ENCODE measurements around the gene HOXD10.

Gene HOXD10

DNA sequence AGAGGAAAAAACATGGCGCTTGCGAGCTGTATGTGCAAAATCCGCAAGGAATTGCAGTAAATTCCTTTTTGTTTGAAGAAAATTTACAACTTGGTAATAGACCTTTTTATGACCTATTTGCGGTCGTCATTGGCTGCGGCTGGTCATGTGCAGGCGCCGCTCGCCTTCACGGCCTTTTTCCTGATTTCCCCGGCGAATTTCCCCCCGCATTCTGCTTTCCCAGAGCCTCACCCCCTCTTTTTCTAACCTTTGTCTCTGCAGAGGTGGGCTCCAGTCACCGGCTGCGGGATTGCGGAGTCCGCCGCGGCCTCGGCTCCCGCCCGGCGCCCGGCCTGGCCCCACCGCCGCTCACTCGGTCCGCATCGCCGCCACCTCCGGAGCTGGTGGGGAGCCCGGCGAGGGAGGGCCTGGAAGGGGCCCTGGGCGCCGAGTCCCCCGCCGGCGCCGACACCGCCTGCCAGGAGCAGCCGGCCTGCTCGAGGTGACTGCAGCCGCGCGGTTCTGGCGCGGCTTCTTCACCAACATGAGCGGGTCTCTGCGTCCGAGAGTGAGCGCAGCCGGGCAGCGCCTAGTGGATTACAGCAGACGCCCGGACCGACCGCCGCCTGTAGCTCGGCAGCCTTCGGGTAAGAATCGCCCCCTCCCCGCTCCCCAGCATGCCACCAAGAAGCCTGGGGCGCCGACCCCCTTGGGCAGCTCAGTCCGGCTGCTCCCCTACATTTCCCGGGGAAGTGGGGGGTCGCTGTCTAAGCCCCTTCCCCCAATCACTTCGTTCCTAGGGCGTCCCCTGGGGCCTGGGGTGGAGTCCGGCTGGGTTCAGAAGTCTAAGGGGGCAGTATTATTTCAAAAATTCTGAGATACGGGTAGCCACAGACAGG, 20.0 kb downstream of the HOXD10 start:
- DNase-seq (ENCODE audit: low spot score): no peak

DNA sequence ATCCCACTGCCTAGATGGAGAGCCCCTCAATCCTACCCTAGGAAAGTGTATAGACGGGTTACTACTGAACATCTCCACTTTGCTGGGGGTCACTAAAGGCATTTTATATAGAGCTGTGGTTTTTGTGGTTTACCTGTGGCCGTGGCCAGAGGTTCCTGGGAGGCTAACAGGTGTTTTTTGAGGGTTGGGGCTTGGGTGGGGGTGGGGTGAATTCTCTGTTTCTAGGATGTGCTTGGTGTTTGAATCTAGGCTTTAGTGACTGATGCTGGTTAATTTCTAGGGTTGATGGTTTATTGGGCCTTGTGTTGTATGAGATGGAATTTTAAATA, 20.6 kb downstream of the HOXD10 start:
- no peak for DNase-seq (ENCODE audit: low spot score)

DNA sequence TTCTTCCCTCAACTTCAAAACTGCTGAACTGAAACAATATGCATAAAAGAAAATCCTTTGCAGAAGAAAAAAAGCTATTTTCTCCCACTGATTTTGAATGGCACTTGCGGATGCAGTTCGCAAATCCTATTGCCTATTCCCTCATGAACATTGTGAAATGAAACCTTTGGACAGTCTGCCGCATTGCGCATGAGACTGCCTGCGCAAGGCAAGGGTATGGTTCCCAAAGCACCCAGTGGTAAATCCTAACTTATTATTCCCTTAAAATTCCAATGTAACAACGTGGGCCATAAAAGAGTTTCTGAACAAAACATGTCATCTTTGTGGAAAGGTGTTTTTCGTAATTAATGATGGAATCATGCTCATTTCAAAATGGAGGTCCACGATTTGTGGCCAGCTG, 21.3 kb downstream of the HOXD10 start:
- DNase-seq (ENCODE audit: low spot score): no peak

DNA sequence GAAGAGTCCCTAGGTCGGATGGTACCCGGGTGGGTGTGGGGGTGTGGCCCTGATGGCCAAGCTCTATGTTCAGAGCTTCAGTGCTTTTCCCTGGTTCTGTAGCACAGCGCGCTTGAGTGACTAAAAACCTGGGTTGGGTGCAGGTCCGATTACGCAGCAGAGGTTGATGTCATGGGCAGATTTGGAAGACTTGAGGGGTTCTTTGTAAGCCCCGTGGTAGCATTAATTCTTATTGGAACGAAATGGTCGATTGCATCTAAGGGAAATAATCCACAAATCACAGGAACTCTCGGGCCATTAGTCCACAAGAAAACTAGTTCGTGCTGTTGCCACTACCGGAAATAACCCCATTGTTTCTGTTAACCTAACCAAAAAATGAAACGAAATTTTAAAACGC, 21.9 kb downstream of the HOXD10 start:
- DNase-seq (ENCODE audit: low spot score): no peak

DNA sequence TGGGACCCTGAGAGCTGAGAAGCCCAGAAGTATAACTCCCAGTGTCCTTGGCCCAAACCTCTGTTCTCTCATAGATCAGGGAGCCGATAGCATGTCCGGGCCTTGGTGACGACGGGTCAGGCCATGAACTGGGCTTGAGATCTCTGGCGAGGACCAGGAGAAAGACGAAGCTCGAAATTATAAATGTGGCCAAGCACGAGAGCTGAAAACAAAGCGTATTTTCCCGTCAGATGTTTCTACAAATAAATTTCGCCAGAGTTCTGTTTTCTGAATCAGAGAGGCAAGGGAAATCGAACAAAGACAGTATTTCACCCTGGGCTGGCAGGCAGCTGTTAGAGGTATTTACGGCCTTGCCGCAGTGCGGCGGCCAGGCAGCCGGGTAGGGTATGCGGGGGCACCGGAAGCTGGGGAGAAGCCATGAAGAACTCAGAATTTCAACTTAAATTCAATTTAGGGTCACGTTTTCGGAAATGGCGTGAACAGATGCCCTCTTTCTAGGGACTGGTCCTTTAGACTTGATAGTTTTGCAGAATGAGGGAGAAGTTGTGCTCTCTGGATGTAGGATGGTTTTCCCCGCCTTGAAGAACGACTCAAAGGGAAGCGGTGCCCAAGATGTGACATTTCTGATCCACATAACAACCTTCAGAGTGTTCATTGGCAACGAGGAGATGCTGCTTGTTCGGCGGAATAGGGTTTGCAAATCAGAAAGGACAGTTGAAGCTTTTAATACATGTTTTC, 22.5 kb downstream of the HOXD10 start:
- DNase-seq (ENCODE audit: low spot score): no peak

DNA sequence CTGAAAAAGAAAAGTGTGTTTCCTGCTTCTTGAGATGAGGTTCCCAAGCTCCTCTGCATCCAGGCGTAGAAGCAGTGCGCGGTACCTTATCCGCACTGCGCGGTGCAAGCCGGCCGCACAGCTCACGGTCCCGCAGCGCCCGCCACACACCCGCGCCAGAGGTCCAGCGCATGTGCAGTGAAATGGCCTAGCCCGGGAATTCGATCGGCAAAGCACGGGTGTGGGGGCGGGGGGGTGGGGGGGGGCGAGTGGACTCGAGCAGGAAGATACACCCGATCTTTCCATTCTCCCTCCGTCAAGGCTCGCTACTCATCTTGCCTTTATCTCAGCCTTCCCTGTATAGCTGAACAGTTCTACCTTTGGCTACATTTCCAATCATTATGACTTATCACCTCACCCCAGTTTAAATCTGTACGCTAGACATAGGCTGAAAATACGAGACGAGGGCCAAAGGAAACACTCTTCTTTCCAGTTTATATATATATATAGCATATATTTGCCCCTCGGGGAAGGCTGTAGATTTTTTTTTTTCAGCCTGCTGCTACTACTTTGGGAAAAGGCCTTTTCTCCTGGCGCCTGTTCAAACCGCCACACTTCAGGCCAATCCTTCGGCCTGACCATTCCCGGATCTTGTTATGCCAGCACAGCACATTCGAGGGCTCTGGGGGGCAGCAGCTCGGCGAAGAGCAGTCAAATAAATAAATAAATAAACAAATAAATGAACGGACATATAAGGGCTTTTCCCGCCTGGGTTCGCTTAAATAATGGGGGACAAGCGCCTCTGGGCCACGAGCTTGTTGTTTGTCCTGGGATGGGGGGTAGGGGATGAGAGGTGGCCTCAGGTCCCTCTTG, 23.3 kb downstream of the HOXD10 start:
- no peak for DNase-seq (ENCODE audit: low spot score)

DNA sequence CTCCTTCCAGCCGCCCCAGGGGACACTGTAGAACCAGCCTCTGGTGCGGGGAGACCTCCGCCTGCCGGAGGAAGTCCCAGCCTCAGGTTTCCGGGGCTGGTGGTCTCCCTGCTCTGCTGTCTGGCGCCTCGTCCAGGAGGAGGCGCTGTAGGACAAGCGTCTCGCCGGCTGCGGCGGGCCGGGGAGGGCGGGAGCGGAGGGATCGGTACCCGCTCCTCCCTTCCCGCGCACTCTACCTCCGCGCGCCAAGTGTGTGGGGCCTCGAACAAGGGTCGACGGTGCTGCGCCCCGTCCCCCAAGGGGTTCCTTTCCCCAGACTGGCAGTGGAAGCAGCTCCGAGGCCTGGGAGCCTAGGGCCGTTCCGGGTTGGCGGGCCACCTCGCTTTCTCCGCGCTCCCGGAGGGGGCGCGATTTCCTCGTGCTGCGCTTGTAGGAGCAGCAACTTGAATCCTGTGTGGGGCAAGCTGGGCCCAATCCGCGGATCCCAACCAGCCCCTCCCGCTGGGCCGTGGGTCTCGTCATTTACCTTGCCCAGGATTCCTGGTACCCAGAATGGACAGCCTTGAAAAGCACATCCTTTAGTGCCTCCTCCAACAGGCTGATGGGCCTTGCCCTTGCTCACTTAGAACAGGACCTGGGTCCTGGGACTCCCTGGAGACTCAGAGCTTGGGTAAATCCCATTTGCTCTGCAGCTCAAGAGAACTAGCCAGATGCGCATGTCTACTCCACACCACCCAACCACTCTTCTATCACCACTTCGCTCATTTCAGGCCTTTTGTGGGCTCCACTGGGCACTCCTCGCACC, 24.1 kb downstream of the HOXD10 start:
- DNase-seq (ENCODE audit: low spot score): peak; percentile 46

DNA sequence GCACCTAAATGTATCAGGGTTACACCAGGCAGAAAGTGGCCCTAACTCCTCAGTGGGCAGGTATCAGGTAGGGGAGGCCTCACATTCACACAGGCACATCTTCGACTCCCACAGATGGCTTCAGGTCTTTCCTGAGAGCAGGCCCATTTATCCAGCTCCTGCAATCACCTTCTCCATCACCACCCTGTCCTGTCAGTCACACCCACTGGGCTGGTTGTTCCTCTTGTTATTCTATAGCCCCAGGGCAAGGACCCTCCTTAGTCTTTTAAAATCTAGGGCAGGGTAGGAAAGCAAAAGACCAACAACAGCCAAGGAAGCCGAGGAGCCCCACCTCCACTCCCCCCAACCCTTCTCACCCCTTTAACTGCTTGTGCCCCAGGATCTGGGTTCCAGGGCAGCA, 25.7 kb downstream of the HOXD10 start:
- no peak for DNase-seq (ENCODE audit: low spot score)

DNA sequence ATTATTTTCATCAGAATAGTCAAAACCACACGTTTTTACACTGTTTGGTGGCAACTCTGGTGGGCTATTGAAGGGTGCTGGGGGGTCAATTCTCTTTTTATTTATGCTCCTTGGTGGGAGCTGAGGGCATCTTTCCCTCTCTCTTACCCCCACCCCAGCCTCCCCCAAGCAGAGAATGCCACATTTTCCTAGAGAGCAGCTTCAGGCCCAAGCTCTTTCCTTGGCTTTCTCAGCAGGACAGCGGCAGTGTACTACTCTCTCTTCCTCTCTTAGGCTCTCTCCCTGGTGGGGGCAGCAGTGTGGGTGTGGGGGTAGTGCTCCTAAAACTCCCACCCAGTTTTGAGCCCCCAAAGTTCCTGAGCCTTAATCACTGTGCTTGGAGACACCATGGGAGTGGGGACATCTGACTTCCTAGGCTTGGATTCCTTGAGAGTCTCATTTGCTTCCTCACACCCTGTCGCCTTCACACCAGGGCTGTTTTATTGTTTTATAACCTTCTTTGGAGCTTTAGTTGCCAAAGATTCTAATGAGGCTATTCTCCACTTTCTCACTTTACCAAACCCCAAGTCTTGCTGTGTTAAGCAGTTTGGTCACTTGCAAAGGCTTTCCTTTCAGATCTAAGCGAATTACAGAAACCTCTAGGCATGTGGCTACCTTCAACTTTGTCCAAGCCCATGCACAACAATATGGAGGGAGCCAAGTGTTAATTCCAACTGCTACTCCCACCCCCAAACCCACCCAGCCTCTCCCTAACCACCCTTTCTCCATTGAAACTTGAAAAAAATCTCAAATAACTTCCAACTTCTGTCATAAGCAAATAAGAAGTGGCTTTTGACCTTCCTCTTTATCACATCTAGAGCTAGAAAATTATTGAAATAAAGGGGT, 28.7 kb downstream of the HOXD10 start:
- DNase-seq (ENCODE audit: low spot score): no peak

DNA sequence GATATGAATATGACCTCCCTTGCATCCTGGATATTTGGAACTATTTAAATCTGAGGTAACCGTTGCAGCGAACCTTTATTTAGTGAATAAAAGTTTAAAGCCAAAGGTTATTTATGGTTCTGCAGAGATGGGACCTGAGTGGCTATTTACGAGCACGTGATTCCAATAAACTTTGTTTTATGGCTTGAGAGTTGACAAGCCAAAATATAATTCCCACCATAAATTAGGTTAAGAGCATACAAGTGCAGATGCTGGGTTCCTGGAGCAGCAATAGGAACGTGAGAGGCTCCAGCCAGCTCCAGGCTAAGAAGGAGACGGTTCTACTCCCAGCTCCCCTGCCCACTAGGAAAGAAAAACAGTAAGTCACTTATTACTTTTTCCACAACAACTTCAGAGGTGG, 29.5 kb downstream of the HOXD10 start:
- no peak for DNase-seq (ENCODE audit: low spot score)

DNA sequence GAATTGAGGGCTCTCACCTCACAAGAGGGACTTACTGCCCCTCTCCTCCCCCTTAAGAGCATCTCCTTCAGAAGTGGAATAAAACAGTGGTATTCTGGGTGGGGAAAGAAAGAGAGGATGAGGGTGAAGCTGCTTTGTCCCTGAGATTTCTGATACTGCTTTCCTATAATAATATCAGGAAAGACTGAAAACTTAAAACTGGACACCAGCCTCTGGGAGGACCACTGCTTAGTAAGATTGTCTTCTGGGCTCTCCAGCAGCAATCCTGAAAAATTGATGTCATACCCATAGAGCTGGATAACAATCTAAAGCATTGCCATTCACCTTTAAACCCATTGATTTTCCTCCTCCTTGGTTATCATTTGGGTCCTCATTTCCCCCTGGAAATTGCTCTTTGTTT, 30.1 kb downstream of the HOXD10 start:
- DNase-seq (ENCODE audit: low spot score): no peak

DNA sequence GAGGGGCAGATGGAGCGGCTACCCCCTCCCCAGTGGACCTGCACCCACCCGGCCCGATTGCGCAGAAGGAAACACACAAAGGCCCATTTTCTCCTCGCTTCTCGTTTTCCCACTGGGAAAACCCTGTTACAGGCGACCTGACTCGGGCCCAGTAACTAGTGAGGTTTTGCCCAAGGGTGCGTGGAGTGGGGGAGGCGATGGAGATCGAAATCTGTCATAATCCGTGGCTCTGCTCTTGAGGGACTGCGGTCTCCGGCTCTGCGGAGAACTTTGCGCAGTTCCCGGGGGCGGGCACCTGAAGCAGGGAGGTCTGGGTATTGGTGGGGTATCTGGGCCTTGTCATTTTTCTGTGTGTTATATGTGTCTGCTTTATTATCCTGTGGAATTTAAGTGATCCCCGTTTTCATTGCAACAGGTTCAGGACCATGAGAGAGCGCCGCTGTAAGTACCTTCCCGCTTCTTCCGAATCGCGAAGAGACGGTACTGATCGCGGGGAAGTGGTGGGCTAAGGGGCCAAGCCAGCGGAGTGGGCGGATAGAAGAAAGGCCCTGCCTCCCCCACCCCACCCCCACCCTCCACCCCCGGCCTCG, 30.7 kb downstream of the HOXD10 start:
- DNase-seq (ENCODE audit: low spot score): no peak

DNA sequence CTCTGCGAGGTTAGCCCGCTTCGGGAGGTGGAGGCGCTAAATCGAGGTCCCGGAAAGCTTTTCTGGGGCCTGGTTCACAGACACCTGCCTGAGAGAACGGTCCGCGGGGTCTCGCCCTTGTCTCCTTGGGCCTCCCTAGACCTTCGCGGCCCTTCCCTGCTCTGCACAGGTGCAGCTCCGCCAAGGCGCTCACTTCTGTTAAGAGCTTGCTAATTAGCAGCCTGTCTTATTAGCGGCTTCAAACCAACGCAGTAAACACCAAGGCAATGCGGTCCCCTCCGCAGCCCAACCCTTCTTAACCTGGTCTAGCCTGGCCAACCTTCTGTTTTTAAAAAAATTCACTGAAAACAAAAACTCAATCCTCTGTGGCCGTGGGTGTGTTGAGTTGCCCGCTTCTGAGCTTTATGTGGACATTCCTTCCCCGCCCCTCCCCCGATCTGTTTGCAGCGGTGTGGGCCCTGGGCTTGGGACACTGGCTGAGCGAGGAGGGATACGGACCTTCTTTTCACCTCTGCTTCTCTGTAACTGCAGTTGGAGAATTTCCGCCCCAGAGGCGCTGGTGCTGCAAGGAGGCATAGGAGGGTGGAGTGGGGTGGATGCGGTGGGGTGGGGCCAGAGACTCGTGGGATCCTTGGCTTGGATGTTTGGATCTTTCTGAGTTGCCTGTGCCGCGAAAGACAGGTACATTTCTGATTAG, 31.4 kb downstream of the HOXD10 start:
- DNase-seq (ENCODE audit: low spot score): no peak

DNA sequence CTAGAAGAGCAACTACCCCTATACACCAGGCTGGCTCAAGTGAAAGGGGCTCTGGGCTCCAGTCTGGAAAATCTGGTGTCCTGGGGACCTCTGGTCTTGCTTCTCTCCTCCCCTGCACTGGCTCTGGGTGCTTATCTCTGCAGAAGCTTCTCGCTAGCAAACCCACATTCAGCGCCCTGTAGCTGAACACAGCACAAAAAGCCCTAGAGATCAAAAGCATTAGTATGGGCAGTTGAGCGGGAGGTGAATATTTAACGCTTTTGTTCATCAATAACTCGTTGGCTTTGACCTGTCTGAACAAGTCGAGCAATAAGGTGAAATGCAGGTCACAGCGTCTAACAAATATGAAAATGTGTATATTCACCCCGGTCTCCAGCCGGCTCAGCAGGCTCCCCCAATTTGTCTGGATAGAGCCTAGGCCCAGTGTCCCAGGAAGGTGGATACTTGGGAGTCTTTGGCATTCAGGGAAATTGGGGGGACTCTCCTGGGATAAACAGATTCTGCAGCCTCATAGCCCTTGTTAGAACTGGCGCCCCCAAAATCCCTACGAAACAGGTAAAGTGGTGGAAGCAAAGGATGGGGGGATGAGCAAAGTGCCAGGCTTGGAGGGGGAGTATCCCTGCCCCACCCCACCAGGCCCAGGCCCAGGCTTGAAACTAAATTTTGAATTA, 32.3 kb downstream of the HOXD10 start:
- no peak for DNase-seq (ENCODE audit: low spot score)

DNA sequence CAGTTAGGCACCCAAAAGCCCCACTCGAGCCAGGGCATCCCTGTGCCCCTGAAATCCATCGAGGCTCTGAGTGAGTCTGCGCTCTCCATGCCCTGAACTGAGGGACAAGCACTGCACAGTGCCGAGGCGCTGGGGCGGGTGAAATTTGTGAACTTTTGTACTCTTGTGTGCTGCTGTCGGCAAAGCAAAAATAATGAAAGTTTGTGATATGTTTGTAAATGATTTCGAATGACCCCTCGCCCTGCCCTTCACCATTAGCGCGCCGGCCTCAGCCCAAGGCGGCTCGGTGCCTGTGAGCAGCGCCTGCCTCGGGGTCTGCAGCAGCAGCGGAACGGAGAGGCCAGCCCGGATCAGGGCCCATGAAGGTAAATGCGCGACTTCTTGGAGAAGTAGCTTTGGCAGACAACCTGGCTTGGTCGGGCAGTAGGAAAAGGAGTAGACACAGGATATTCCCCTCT, 32.9 kb downstream of the HOXD10 start:
- no peak for DNase-seq (ENCODE audit: low spot score)

DNA sequence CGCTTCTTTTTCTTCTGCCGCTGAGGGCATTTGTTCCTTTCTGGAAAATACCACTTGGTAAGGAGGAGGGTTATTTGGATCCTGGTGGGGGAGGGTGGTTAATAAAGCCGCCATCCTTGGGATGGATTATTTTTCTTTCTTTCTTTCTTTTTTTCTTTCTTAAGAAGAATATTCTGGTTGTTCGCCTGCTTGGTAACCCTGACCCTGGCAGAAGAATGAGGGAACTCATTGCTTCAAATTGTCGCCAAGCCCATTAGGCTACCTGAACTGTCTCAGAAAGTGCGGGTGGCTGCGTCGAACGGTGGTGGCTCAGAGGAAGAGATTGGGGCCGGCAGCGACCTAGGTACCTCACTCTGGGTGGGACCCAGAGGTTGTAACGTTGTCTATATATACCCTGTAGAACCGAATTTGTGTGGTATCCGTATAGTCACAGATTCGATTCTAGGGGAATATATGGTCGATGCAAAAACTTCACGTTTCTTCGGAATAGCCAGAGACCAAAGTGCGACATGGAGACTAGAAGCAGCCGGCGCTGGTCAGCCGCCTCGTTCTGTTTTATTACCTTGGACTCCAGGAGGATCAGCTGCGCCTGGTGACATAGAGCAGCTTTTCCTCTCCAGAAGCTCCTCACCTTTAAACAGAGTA, 33.5 kb downstream of the HOXD10 start:
- no peak for DNase-seq (ENCODE audit: low spot score)

DNA sequence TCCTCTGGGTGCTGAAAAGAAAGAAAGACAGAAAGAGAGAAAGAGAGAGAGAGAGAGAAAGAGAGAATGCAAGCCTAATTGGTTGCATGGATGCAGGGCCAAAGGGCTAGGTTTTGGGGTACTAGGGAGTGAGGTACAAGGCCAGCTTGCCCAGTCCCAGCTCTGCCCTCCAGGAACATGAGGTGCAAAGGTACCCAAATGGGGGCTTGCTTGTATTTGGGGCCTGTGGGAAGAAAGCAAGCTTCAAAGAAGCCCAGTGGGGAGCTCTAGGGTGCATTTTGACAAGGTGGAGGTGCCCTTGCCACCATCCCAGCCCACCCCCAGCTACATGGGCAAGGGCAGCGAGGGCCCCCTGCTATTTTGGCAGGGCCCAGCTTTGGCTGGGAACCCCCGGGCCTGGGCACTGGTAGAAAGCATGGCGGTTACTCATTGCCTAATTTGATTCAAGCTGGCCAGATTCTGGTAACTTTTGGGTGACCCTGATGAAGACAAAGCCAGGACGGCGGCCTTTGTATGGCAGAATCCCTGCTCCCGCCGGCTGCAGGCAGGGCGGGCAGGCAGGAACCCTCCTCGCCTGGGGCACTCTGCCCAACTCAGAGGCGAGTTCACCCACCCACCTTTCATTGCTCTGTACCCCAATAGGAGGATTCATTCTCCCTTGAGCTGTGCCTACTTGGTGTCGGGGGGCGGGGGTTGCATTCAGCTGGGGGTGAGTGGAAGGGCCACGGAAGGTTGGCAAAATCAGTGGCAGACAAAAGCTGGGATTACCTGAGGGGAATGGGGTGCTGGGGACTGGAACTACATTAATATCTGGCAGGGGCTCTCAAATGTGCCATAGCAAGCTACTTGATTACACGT, 34.2 kb downstream of the HOXD10 start:
- DNase-seq (ENCODE audit: low spot score): no peak

Measured in CD4-positive, alpha-beta T cell treated with Interleukin-15 for 4 hours (primary cell).